Endothelial cell of umbilical vein (primary cell): ENCODE measurements around the gene MTCH1. TPM values are rescaled to one million over a fixed set of nuclear protein-coding genes. Genes with fewer than 3 reads are reported as not detected.

ENCODE experiments used
- BruUV-seq: library from RNA; stranded (reverse); fragments of 400-500 nt; replicated peaks from 2 replicates; lab custom pipeline; 2021; lab: Mats Ljungman, UMichigan
- CTCF ChIA-PET: fragments of 300-600, 350-600 bp; sonication (Branson Sonifier 250); formaldehyde crosslinking; loops from one replicate; lab custom pipeline; 2021; ENCODE audit warnings: antibody characterized with exemption, inconsistent platforms; lab: Charles Lee
- POLR2A ChIA-PET: fragments of 300-600, 350-600 bp; sonication (Branson Sonifier 250); formaldehyde crosslinking; loops from one replicate; lab custom pipeline; 2021; ENCODE audit warnings: antibody characterized with exemption, inconsistent platforms; lab: Charles Lee
- DNase-seq: peaks from one replicate; pipeline ENCODE4 v3.0.0-alpha.2; 2011; ENCODE audit warnings: low read depth, low spot score
- FAIRE-seq: peaks from 2 replicates; lab custom pipeline; 2011; peaks lifted over from hg19 to GRCh38; lab: Jason Lieb, UNC
- H2AFZ ChIP-seq: 2 replicates; pipeline ENCODE4 v1.6.0; 2012; ENCODE audit warnings: low read depth, low read length, control low read depth, inconsistent platforms
- H3K27ac ChIP-seq: 2 replicates; pipeline ENCODE4 v1.5.1; 2011; ENCODE audit warnings: low read depth, mild to moderate bottlenecking, control low read depth, low read length, moderate library complexity; ENCODE audit not compliant: insufficient read depth
- H3K27me3 ChIP-seq, 2 experiments: 2 replicates each; pipeline versions ENCODE4 v1.6.0 to v1.6.1; 2011; ENCODE audit warnings: low read length in 2 of 2, mixed read lengths in 1 of 2; ENCODE audit not compliant: control insufficient read depth in 2 of 2, insufficient read depth in 2 of 2
- H3K36me3 ChIP-seq, 2 experiments: 2 replicates in 1 of 2; 3 replicates in 1 of 2; pipeline ENCODE4 v1.5.1; 2011; ENCODE audit warnings: low read length in 2 of 2, mild to moderate bottlenecking in 1 of 2, moderate library complexity in 1 of 2; ENCODE audit not compliant: control insufficient read depth in 2 of 2, insufficient read depth in 2 of 2; ENCODE audit errors: extremely low read depth in 1 of 2
- H3K4me1 ChIP-seq: 3 replicates; pipeline ENCODE4 v1.5.1; 2011; ENCODE audit warnings: mild to moderate bottlenecking, low read length; ENCODE audit not compliant: control insufficient read depth, insufficient read depth; ENCODE audit errors: extremely low read depth
- H3K4me2 ChIP-seq: 2 replicates; pipeline ENCODE4 v1.6.1; 2011; ENCODE audit warnings: low read length, control low read depth, mixed read lengths; ENCODE audit not compliant: insufficient read depth
- H3K4me3 ChIP-seq, 3 experiments: fragments of 200-600 bp in 1 of 3; sonication (generic), shearing (Covaris generic) in 1 of 3; replicated peaks in 1 of 3; 2 replicates each; pipeline ENCODE4 v1.5.1; 2011 to 2016; ENCODE audit warnings: control low read depth in 3 of 3, low read length in 3 of 3, mild to moderate bottlenecking in 2 of 3, inconsistent platforms in 1 of 3, low read depth in 1 of 3, moderate library complexity in 1 of 3; ENCODE audit not compliant: insufficient read depth in 1 of 3
- H3K79me2 ChIP-seq: 2 replicates; pipeline ENCODE4 v1.6.0; 2012; ENCODE audit warnings: low read length, inconsistent platforms; ENCODE audit not compliant: control insufficient read depth, insufficient read depth
- H3K9ac ChIP-seq: replicated peaks from 2 replicates; pipeline ENCODE3; 2011; ENCODE audit warnings: low read length, control low read depth; ENCODE audit not compliant: insufficient read depth; ENCODE audit errors: extremely low read depth
- H3K9me1 ChIP-seq: replicated peaks from 3 replicates; pipeline ENCODE4 v1.6.0; 2011; ENCODE audit warnings: mild to moderate bottlenecking, low read length; ENCODE audit not compliant: control insufficient read depth, insufficient read depth; ENCODE audit errors: extremely low read depth
- H3K9me3 ChIP-seq: replicated peaks from 2 replicates; pipeline ENCODE4 v1.5.1; 2012; ENCODE audit warnings: low read length, inconsistent platforms; ENCODE audit not compliant: control insufficient read depth, insufficient read depth
- H4K20me1 ChIP-seq: replicated peaks from 2 replicates; pipeline ENCODE3; 2011; ENCODE audit warnings: mild to moderate bottlenecking, low read length; ENCODE audit not compliant: control insufficient read depth, insufficient read depth; ENCODE audit errors: extremely low read depth
- MYC ChIP-seq: IDR thresholded peaks from one replicate; pipeline ENCODE4 v1.6.1; 2011; ENCODE audit warnings: mild to moderate bottlenecking, low read depth, low read length
- POLR2AphosphoS5 ChIP-seq: IDR thresholded peaks from 2 replicates; pipeline ENCODE4 v1.6.1; 2012; ENCODE audit warnings: low read depth, mild to moderate bottlenecking, control low read depth, low read length, moderate library complexity; ENCODE audit not compliant: insufficient read depth
- dilution Hi-C: fragments of 300-500 bp; cut with MboI; formaldehyde crosslinking; loops from one replicate; pipeline ENCODE4 v1.15.0; 2019; ENCODE audit warnings: low sequenced_read_pairs; ENCODE audit not compliant: extremely low pct_ligation_motif_present
- intact Hi-C: fragments of 100-400 bp; cut with micrococcal nuclease; formaldehyde crosslinking; loops from one replicate; pipeline ENCODE4 v1.10.0; 2022
- polyA plus RNA-seq, 4 experiments: library from polyadenylated mRNA; depleted of rRNA in 3 of 4; stranded (reverse) in 3 of 4; unstranded in 1 of 4; fragments of >200 nt; gene quantifications; 2 replicates each; pipeline versions ENCODE4 v1.2.1 to v1.2.3, GENCODE V29; 2011 to 2012; ENCODE audit warnings: missing spikeins in 1 of 4
- total RNA-seq: library from RNA; stranded (reverse); gene quantifications from 2 replicates; pipeline ENCODE4 v1.2.3, GENCODE V29; 2021

Gene MTCH1
- total and polyA plus RNA-seq, 2 donors (not counting 3 experiments of a cell fraction or from before 2014, with no cell fraction given): 218 to 228 TPM

GRCh38 chr6:36925809-36926208 lies 60.2 kb downstream of the MTCH1 start:
- no peak for FAIRE-seq
- H3K9ac ChIP-seq: no peak overlapping the region
- DNase-seq: no peak
- TF ChIP-seq MYC: no peak
- ChIA-PET CTCF (interaction anchor here (1.2 to 2.7 kb wide), 2 partner anchors 12 to 93 kb away, joined by 3 to 11 read pairs; no protein-coding TSS in a partner anchor), POLR2A (no interaction called here)
- no peak overlapping the region for H3K4me3 ChIP-seq
- no peaks in the 10 kb centered on the region for H4K20me1 ChIP-seq
- H3K27ac ChIP-seq: no peak overlapping the region
- dilution Hi-C loops (no loop called here), intact Hi-C loops (no loop called here)
- no peak overlapping the region for H2AFZ ChIP-seq
- no peaks in the 10 kb centered on the region for H3K27me3 ChIP-seq
- H3K36me3 ChIP-seq: peaks cover 5 to 7% of the 10 kb centered on the region in 2 experiments
- no peaks in the 10 kb centered on the region for H3K4me1 ChIP-seq
- no peaks in the 10 kb centered on the region for H3K79me2 ChIP-seq
- no TSS peak for BruUV-seq
- no peaks in the 10 kb centered on the region for H3K9me1 ChIP-seq
- no peaks in the 10 kb centered on the region for H3K9me3 ChIP-seq
- no peak overlapping the region for H3K4me2 ChIP-seq

- ChIA-PET POLR2A (no interaction called here), CTCF (interaction anchor here (0.9 to 1.1 kb wide), 2 partner anchors 11 to 93 kb away, joined by 4 read pairs; no protein-coding TSS in a partner anchor)
- Histone ChIP-seq H3K79me2 (no peaks in the 10 kb centered on the region), H3K4me1 (no peaks in the 10 kb centered on the region), H4K20me1 (no peaks in the 10 kb centered on the region), H3K27me3 (no peaks in the 10 kb centered on the region), H3K36me3 (peaks cover 5 to 7% of the 10 kb centered on the region in 2 experiments), H3K4me3 (no peak overlapping the region), H3K27ac (no peak overlapping the region), H3K9ac (no peak overlapping the region), H3K9me3 (no peaks in the 10 kb centered on the region), H3K4me2 (no peak overlapping the region), H3K9me1 (no peaks in the 10 kb centered on the region), H2AFZ (no peak overlapping the region)
- intact Hi-C loops: no loop called here
- dilution Hi-C loops: no loop called here
- BruUV-seq: no TSS peak
- FAIRE-seq: no peak
- no peak for DNase-seq
- no peak for TF ChIP-seq POLR2AphosphoS5
Measured at GRCh38 chr6:36924778-36925374, 61.1 kb downstream of the MTCH1 start.
